Fibroblast of the aortic adventitia (primary cell): Measurements from ENCODE around the gene ZBTB46. TPM values are rescaled to one million over a fixed set of nuclear protein-coding genes. Genes with fewer than 3 reads are reported as not detected.

Experiments
- DNase-seq: peaks from one replicate; pipeline ENCODE4 v3.0.0-alpha.2; 2010; ENCODE audit warnings: low read depth
- H3K4me3 ChIP-seq: 2 replicates; pipeline ENCODE4 v1.5.1; 2011; ENCODE audit warnings: low read depth, mild to moderate bottlenecking, control low read depth, low read length, moderate library complexity
- CTCF ChIP-seq: IDR thresholded peaks from 2 replicates; pipeline ENCODE4 v1.5.1; 2011; ENCODE audit warnings: mild to moderate bottlenecking, low read length, control low read depth, inconsistent platforms; ENCODE audit not compliant: insufficient read depth
- total RNA-seq: library from RNA; depleted of rRNA; stranded (reverse); fragments of >200 nt; gene quantifications from 2 replicates; pipeline ENCODE4 v1.2.3, GENCODE V29; 2012; ENCODE audit warnings: low replicate concordance

Gene ZBTB46
- total RNA-seq, 1 donor, result 1.1 TPM

- TF ChIP-seq CTCF, result no peak
- no peak for DNase-seq
- no peak overlapping the region for H3K4me3 ChIP-seq
Measured at GRCh38 chr20:63772781-63773518, 58.1 kb downstream of the ZBTB46 start.

- no peak overlapping the region for H3K4me3 ChIP-seq
- DNase-seq, result no peak
- TF ChIP-seq CTCF, result no peak
Measured at GRCh38 chr20:63771046-63771707, 59.9 kb downstream of the ZBTB46 start.

GRCh38 chr20:63769891-63770474 lies 61.1 kb downstream of the ZBTB46 start:
- no peak for TF ChIP-seq CTCF
- no peak overlapping the region for H3K4me3 ChIP-seq
- no peak for DNase-seq

- no peak for DNase-seq
- no peak for TF ChIP-seq CTCF
- H3K4me3 ChIP-seq, result no peak overlapping the region
Measured at GRCh38 chr20:63768591-63769515, 62.2 kb downstream of the ZBTB46 start.

- no peak overlapping the region for H3K4me3 ChIP-seq
- TF ChIP-seq CTCF, result no peak
- DNase-seq, result no peak
Measured at GRCh38 chr20:63767886-63768285, 63.2 kb downstream of the ZBTB46 start.

- no peak overlapping the region for H3K4me3 ChIP-seq
- no peak for TF ChIP-seq CTCF
- DNase-seq, result no peak
Measured at GRCh38 chr20:63767456-63767855, 63.6 kb downstream of the ZBTB46 start.
